Activated T-cell treated with anti-CD3 and anti-CD28 coated beads for 1 hour (primary cell): Measurements from ENCODE around the gene COQ10A.
"Not testable (repeated sequence)": the region's sequence is repeated elsewhere in the genome, so short reads cannot be mapped to it uniquely, and the experiment has no call there.

Experiments
- DNase-seq: peaks from one replicate; pipeline ENCODE4 v3.0.0-alpha.2; 2020; ENCODE audit warnings: low read depth

COQ10A gene

GRCh38 chr12:56280849-56281248, 14.1 kb downstream of the COQ10A start:
- no peak for DNase-seq

GRCh38 chr12:56282030-56282429, 15.3 kb downstream of the COQ10A start:
- no peak for DNase-seq

GRCh38 chr12:56282579-56282978, 15.8 kb downstream of the COQ10A start:
- DNase-seq, result no peak

GRCh38 chr12:56284263-56284662, 17.5 kb downstream of the COQ10A start:
- DNase-seq, result not testable (repeated sequence)

- no peak for DNase-seq
These were observed 19.5 kb downstream of the COQ10A start for GRCh38 chr12:56286044-56286830.

- DNase-seq, result no peak
These were observed 22.1 kb downstream of the COQ10A start for GRCh38 chr12:56288705-56289387.

- no peak for DNase-seq
These were observed 27.1 kb downstream of the COQ10A start for GRCh38 chr12:56293795-56294194.

- DNase-seq, result no peak
These were observed 29.6 kb downstream of the COQ10A start for GRCh38 chr12:56296295-56296694.

- no peak for DNase-seq
These were observed 30.7 kb downstream of the COQ10A start for GRCh38 chr12:56297400-56297799.

- no peak for DNase-seq
These were observed 32.1 kb downstream of the COQ10A start for GRCh38 chr12:56298828-56299227.

GRCh38 chr12:56299308-56299852, 32.6 kb downstream of the COQ10A start:
- no peak for DNase-seq

- DNase-seq, result peak; percentile 99
These were observed 33.3 kb downstream of the COQ10A start, which contains the start of gene CS for GRCh38 chr12:56299853-56300643. CS (minus strand) TSS chr12:56300330; CDS start chr12:56300201, 129 bp downstream.

GRCh38 chr12:56300644-56301464, 34.1 kb downstream of the COQ10A start:
- no peak for DNase-seq

- DNase-seq, result no peak
These were observed 37.5 kb downstream of the COQ10A start for GRCh38 chr12:56304276-56304675.

GRCh38 chr12:56304872-56305590, 38.3 kb downstream of the COQ10A start:
- DNase-seq, result no peak

- no peak for DNase-seq
These were observed 40.7 kb downstream of the COQ10A start for GRCh38 chr12:56307221-56307965.

- no peak for DNase-seq
These were observed 42.0 kb downstream of the COQ10A start for GRCh38 chr12:56308714-56309113.

GRCh38 chr12:56311003-56311402, 44.3 kb downstream of the COQ10A start:
- DNase-seq, result no peak

- DNase-seq, result no peak
These were observed 48.5 kb downstream of the COQ10A start for GRCh38 chr12:56315249-56315621.
